DMS153 (cell line): Measurements from ENCODE around the gene ANKLE2.

Experiments
- DNase-seq: peaks from one replicate; lab custom pipeline; 2025; lab: John Stamatoyannopoulos, UW

The ANKLE2 gene

GRCh38 chr12:132746613-132747012, 15.0 kb downstream of the ANKLE2 start:
- no peak for DNase-seq

GRCh38 chr12:132743831-132744230, 17.8 kb downstream of the ANKLE2 start:
- no peak for DNase-seq

DNA sequence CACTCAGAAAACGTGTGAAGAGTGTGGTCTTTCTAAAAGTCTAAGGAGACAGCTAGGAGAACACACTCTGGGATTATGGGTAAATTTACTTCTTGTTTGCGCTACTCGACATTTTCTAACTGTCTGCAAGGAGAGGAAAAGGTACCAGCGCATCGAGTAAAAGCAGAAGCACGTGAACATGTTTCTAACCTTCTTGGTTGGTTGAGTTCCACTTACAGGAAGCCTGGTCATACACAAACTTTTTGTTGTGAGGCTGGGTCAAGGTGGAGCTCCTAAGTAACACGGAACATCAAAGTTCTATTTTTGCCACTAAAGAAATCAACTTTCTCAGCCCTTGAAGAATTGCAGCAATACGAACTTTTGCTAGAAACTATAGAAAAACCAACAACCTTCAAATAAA, 20.0 kb downstream of the ANKLE2 start:
- no peak for DNase-seq

GRCh38 chr12:132740652-132741051, 21.0 kb downstream of the ANKLE2 start:
- no peak for DNase-seq

DNA sequence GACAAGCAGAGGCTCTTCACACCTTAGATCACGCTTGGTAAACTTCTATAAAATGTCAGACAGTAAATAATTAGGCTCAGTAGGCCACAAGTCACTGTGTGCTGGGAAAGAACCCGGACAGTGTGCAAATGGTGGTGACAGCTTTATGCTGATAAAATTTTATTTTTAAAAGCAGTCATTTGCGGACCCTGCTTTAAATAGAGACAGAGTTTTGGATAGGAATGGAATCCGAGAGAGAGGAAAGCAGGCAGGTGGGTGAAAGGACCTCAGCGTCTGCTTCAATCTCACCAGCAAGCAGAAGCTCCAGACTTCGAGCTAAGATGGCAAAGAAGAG, 21.4 kb downstream of the ANKLE2 start:
- DNase-seq = no peak

DNA sequence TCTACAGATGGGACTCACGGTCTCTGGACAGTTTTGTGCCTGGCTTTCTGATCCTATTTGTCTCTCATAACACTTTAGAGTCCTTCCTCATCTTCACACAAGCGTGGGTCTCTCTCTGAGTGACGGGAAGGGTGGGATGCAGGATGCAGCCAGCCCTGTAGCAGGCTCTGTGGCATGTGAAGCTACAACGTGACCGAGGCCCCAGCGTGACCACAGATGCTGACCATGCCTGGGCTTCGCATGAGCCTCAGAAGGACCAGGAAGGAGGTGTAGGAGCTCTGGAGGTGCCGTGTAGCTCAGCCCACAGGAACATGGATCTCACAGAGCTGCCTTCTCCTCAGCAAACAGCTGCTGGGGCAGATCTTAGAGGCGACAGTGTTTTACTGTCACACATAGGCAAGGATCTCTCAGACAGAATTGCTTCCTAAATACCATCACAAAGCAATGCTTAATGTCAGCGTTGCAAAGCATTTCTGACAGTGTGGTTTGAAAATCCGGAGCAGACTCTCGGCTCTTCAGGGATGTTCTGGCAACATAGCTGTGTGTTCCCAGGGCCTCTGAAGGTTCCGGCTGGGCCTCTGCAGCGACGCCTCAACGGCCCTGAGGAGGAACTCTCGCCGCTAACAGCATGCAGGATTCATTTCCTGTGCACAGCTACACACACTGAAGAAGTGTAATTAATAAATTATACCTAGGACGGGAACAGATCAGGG, 21.9 kb downstream of the ANKLE2 start:
- DNase-seq = no peak

DNA sequence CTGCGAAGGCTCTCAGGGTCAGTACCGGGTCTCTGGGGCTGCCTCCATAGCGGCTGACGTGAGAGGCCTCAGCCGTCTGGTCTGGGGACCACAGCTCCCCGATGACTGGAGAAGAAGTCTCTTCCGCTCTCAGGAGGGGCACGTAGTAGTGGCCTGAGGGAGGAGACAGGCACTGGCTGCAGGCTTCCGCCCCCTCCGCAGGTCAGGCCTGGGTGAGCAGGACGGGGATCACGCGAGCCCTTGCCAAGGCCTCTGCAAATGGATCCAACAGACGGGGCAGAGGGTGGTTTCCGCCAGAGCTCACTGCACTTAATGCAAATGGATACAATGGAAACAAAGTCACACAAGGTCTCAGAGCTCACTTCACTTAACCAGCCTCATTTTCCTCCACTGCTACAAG, 24.7 kb downstream of the ANKLE2 start:
- no peak for DNase-seq

- DNase-seq = no peak
Measured at GRCh38 chr12:132736378-132736777, 25.3 kb downstream of the ANKLE2 start.

GRCh38 chr12:132735496-132735895, 26.1 kb downstream of the ANKLE2 start:
- no peak for DNase-seq

DNA sequence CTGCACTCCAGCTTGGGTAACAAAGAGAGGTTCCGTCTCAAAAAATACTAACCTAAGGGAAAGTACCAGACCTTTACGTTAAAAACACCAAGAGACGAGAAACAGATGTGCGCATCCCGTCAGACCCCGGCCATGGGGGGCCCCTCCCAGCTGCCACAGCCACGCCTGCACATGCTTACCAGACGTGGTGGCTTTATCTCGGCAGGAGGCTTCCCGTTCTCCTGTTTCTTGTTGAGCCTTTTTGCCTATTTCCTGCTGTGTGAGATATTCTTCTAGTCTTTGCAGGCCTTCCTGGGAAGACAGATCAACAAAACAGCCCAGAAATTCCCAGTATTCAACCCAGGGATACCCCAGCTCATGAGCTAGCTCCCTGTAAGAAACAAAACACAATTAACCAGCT, 27.4 kb downstream of the ANKLE2 start:
- DNase-seq = no peak

DNA sequence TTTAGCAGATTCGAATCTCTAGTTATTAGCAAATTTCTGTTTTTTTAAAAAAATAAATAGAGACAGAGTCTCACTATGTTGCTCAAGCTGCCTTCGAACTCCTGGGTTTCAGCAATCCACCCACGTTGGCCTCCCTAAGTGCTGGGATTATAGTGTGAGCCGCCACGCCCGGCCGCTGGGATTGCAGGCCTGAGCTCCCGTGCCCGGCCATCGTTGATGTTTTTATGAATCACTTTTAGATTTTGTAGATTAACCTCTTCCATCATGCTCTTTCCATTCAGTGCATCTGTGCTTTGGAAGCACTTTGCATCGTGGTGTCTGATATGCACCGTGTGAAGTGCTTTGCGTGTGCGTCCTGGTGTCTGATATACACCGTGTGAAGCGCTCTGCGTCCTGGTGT, 30.1 kb downstream of the ANKLE2 start:
- DNase-seq = no peak

- no peak for DNase-seq
Measured at GRCh38 chr12:132730353-132730752, 31.3 kb downstream of the ANKLE2 start.

DNA sequence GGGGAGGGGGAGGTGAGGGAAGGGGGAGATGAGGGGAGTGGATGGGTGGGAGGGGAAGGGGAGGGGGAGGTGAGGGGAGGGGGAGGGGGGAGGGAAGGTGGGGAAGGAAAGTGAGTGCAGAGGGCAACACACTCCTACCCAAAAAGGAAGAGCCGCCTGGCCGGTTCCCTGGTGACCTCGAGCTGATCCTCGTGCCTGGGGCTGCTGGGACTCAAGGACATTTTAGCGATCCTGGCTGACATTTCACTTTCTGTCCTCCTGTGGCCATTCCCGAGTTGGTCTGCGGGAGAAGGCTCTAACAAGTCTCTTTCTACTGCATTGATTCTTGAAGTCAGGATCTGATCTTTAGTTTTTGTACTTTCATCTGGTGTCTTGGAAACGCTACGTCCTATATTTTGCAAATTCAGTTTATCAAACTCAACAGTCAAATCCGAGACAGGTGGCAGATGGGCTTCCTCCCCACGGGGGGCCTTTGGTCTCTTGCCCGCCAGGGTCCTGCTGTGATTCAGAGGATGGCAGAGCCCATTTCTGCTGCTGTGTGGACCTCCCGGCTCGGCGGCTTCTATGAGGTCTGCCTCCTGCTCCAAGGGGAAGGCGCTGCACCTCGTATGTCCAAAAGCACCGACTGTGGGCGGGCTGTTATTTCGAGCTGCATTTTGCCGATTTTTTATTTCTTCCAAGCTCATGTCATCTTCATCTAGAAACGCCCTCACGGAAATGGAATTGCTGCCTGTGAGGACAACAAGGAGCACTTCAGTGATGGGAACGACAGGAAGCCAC, 31.9 kb downstream of the ANKLE2 start:
- no peak for DNase-seq

DNA sequence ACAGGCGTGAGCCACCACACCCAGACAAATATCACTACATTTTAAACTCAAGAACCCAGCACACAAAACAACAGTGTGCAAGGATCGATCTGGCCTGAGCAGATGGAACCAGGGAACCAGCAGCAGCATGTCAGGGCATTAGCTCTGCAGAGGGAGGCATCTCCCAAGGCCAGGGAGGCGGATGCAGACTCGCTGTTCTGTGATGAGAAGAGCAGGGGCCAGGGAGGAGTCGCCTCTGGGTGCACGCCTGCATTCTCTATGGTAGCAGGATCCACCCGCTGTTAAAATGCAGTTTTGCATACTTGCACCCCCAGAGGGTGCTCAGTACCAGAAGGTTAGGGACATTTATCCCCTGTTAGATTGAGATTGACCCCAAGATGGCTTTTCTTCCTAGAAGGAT, 33.1 kb downstream of the ANKLE2 start:
- no peak for DNase-seq

- no peak for DNase-seq
Measured at GRCh38 chr12:132727091-132727794, 34.4 kb downstream of the ANKLE2 start.

- DNase-seq = no peak
Measured at GRCh38 chr12:132726386-132726785, 35.2 kb downstream of the ANKLE2 start.

DNA sequence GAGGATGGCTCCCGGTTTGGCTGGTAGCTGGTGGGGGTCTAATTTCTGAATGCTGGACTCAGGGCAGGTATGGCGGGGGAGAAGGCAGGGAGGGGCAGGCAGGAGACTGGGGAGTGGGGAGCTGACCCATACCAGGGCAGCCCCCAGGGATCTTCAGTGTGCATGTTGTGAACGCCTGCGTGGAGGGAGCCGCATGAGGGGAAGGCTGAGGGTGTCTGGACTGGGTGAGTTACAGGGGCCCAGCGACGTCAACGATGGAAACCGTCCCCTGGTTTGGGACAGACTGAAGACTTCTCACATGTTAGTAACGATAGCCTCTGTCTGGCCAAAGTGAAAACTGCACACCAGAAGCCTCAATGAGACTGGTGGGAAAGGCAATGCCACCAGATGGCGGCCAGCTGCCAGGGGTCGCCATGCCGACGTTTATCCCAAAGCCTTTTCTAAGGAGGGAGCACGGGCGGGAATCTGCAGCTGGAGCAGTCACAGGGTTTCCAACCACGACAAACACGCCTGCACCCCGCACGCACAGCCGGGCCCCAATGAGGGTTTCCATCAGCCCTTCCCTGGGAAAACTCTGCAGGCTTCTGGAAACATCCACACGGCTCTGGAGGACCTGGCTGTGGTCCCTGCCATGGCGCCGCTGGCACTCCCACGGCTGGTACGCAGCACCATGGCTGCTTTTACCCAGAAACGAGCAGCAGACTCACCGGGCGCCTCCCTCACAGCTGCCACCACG, 37.0 kb downstream of the ANKLE2 start:
- no peak for DNase-seq

DNA sequence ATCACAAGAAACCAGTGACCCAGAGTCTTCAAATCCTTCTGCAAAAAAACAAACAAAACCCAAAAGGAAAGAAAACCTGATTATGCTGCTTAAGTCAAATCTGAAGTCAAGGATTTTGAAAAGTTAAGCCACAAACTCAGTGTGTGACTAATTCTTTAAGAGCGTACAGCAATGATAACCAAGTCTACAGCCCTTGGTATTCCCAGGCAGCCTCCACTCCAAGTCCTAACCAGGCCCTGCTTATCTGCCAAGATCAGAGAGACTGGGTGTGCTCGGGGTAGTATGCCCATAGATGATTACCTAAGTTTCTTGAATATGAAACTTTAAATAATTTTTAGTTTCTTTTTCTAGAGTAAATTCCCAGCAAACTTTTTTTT, 37.9 kb downstream of the ANKLE2 start:
- DNase-seq = no peak

DNA sequence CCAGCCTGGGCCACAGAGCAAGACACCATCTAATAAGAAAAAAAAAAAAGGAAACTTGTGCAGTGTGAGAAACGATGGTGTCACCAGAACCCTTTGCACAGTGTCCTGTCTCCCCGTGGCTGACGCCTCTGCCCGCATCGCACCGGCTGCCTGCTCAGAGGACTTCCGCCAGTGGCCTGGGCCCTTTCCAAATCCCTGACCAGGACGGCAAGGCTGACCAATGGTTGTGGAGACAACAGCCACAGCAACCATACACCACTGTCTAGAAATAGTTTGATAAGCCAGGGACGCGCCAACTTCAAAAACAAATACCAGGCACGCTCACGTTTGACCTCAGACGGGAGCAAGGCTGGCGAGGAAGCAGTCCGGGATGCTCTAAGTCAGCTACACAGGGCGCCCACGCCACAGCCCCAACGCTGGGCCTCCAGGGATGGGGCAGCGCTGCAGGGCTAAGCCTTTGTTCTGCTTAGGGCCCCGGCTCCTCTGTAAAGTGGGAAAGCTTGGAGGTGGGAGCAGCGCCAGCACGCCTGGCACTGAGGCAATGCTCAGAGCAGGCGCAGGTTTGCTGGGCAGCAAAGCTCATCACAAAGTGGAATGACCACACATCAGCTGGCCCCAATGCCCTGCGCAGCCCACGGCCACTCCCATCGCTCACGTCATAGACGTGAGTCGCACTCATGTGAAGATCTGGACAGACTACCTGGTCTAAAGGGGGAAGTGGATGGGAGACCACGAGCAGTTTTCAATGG, 38.4 kb downstream of the ANKLE2 start:
- DNase-seq = no peak

DNA sequence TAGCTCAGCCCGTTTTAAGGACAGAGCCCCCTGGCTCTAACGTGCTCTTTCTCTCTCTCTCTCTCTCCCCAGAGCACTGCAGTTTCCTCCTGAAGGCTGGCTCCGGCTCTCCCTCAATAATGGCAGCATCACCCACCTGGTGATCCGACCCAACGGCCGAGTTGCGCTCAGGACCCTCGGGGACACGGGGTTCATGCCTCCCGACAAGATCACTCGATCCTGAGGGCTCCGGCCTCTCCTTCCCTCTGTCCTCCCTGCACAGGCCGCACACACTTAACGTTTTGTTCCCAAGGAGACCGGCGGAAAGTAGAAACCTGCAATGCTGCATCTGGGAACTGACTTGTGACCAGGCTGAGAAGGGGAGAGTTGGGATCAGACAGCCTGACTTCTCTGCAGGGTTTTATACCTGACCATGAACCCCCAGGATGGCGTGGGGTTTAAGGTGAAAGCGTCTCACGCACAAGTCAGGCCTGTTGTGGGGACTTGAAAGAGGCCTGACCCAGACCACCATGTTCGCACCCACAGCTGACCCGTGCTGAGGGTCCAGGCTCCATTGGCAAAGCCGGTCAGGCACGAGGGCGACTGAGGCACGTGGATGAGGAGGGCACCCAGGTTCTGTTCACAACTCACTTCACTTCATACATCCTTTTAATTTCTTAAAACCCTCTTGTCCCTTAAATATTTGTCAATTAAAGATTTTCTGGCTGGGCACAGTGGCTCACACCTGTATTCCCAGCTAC, 40.9 kb downstream of the ANKLE2 start:
- no peak for DNase-seq

DNA sequence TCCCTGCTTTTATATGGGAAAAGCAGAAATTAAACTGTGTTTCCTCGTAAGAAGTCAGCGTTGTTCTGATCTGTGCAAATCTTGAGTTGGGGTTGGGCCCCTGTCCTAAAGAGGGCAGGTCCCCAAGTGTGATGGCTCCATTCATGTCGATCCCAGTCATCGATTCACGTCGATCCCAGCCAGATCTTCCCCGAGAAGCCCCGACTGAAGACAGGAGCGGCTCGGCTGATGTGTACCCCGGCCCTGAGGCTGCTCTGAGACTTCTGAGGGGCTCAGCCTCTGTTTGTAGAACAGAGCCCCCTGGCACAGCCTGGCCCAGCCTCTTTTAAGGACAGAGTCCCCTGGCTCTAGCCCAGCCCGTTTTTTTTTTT, 41.7 kb downstream of the ANKLE2 start:
- no peak for DNase-seq
